DOHH2 (cell line): ENCODE data around the gene FCN1.

Experiments
- EZH2phosphoT487 ChIP-seq: fragments of 200-600 bp; sonication (generic); IDR thresholded peaks from 2 replicates; pipeline ENCODE4 v1.6.1; 2017; ENCODE audit warnings: borderline replicate concordance, mild to moderate bottlenecking, antibody characterized with exemption, low read length, moderate library complexity, mixed read lengths
- TF ChIP-seq, protein P1 (sequence below): fragments of 200-600 bp; sonication (generic); IDR thresholded peaks from one replicate; pipeline ENCODE4 v1.5.1; 2014; ENCODE audit warnings: antibody characterized with exemption, mild to moderate bottlenecking, low read depth, low read length; ENCODE audit not compliant: poor library complexity, severe bottlenecking

DNA sequence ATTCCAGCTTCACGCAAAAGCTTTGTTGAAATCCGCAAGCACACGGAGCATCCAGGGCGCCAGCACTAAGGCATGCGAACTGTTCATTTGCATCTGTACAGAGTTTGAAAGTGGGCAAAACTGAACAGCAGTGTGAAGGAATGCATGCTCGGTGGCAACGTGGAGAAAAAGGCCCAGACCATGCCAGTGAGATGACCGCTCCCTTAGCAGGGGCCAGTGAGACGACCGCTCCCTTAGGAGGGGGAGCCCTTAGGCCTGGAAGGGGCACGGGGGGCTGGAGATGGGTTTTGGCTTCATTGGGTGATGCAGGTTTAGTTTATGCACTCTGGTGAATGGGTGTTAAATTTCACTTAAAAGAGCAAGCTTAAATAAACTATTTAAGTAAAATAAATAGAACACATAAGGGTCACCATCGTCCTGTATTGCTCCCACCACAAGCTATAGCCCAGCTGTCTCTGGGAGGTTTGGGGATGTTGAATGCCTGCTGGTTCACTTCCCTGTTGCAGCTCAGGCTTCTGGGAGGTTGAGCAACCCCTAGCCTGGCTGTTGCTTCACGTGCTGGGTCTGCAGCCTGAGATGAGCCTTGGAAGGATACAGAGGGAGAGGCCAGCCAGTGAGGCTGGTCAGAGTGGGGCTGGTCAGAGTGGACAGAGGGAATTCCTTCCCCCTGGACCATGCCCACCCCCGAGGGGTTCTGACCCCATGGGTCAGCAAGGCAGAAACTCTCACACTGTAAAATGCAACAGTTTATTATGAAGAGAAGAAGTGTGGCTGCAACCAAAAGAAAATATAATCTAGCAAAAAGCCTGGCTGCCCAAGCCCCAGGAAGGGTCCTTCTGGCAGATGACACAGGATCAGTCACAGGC, 4.6 kb upstream of the FCN1 start:
- TF ChIP-seq, protein P1, sequence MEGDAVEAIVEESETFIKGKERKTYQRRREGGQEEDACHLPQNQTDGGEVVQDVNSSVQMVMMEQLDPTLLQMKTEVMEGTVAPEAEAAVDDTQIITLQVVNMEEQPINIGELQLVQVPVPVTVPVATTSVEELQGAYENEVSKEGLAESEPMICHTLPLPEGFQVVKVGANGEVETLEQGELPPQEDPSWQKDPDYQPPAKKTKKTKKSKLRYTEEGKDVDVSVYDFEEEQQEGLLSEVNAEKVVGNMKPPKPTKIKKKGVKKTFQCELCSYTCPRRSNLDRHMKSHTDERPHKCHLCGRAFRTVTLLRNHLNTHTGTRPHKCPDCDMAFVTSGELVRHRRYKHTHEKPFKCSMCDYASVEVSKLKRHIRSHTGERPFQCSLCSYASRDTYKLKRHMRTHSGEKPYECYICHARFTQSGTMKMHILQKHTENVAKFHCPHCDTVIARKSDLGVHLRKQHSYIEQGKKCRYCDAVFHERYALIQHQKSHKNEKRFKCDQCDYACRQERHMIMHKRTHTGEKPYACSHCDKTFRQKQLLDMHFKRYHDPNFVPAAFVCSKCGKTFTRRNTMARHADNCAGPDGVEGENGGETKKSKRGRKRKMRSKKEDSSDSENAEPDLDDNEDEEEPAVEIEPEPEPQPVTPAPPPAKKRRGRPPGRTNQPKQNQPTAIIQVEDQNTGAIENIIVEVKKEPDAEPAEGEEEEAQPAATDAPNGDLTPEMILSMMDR = no peak
- TF ChIP-seq EZH2phosphoT487 = no peak
